GM11168 (cell line): ENCODE measurements around the gene PKDREJ.

Source experiments
- in situ Hi-C: fragments of 300-500 bp; cut with MboI; formaldehyde crosslinking; loops from one replicate; pipeline ENCODE4 v1.12.0; 2022; ENCODE audit warnings: low sequenced_read_pairs; ENCODE audit not compliant: unreplicated experiment

PKDREJ gene

GRCh38 chr22:46263216-46263590 is at the start of gene PKDREJ:
Gene PKDREJ, minus strand, starts transcription at chr22:46263343. Its CDS starts 21 bp downstream, at chr22:46263322.
- in situ Hi-C loops = no loop called here

GRCh38 chr22:46312848-46313247 is 49.7 kb upstream of the PKDREJ start:
- in situ Hi-C loops = loop anchor here (10.0 kb wide), 1 partner anchor 308 kb away; no protein-coding TSS in a partner anchor

- in situ Hi-C loops = loop anchor here (10.0 kb wide), 1 partner anchor 307 kb away; no protein-coding TSS in a partner anchor
Measured at GRCh38 chr22:46312056-46312455, 48.9 kb upstream of the PKDREJ start.

- in situ Hi-C loops = loop anchor here (10.0 kb wide), 1 partner anchor 305 kb away; no protein-coding TSS in a partner anchor
Measured at GRCh38 chr22:46309526-46310085, 46.5 kb upstream of the PKDREJ start.

GRCh38 chr22:46308283-46308988 is 45.3 kb upstream of the PKDREJ start:
- in situ Hi-C loops = no loop called here

GRCh38 chr22:46303347-46303965 is 40.3 kb upstream of the PKDREJ start:
- in situ Hi-C loops = no loop called here

GRCh38 chr22:46300491-46300890 is 37.3 kb upstream of the PKDREJ start:
- in situ Hi-C loops = no loop called here

- in situ Hi-C loops = loop anchor here (5.0 kb wide), 1 partner anchor 167 kb away; no protein-coding TSS in a partner anchor
Measured at GRCh38 chr22:46299101-46299500, 36.0 kb upstream of the PKDREJ start.

GRCh38 chr22:46297151-46297812 is 34.1 kb upstream of the PKDREJ start:
- in situ Hi-C loops = loop anchor here (5.0 kb wide), 1 partner anchor 165 kb away; no protein-coding TSS in a partner anchor

GRCh38 chr22:46296257-46297150 is 33.4 kb upstream of the PKDREJ start, which contains the start of gene GTSE1:
Gene GTSE1, plus strand, starts transcription at chr22:46296870. Its CDS starts 531 bp downstream, at chr22:46297401.
- in situ Hi-C loops = loop anchor here (5.0 kb wide), 1 partner anchor 164 kb away; no protein-coding TSS in a partner anchor

- in situ Hi-C loops = loop anchor here (5.0 kb wide), 1 partner anchor 163 kb away; no protein-coding TSS in a partner anchor
Measured at GRCh38 chr22:46295277-46295971, 32.3 kb upstream of the PKDREJ start.

GRCh38 chr22:46294784-46295183 is 31.6 kb upstream of the PKDREJ start:
- in situ Hi-C loops = loop anchor here (5.0 kb wide), 1 partner anchor 162 kb away; no protein-coding TSS in a partner anchor

- in situ Hi-C loops = no loop called here
Measured at GRCh38 chr22:46293577-46294260, 30.6 kb upstream of the PKDREJ start.

- in situ Hi-C loops = no loop called here
Measured at GRCh38 chr22:46292732-46293131, 29.6 kb upstream of the PKDREJ start.

- in situ Hi-C loops = no loop called here
Measured at GRCh38 chr22:46292173-46292572, 29.0 kb upstream of the PKDREJ start.

GRCh38 chr22:46290843-46291785 is 28.0 kb upstream of the PKDREJ start:
- in situ Hi-C loops = no loop called here
